HEK293 (cell line): ENCODE measurements around the gene PITPNC1.
"Not testable (repeated sequence)": the region's sequence is repeated elsewhere in the genome, so short reads cannot be mapped to it uniquely, and the experiment has no call there.

ENCODE experiments used
- CTCF ChIA-PET: fragments of 350-600 bp; formaldehyde crosslinking; extraction: SDS; loops from one replicate; lab custom pipeline; 2021; ENCODE audit warnings: antibody characterized with exemption; lab: Yijun Ruan, JAX
- POLR2A ChIA-PET: fragments of 300-600 bp; formaldehyde crosslinking; extraction: SDS; loops from one replicate; lab custom pipeline; 2020; ENCODE audit warnings: antibody characterized with exemption, inconsistent platforms; lab: Yijun Ruan, JAX
- H3K27ac ChIP-seq: fragments of 200-500 bp; sonication (Bioruptor generic); 2 replicates; pipeline ENCODE4 v1.5.1; 2014; ENCODE audit warnings: low read depth, low read length, control low read depth, inconsistent platforms; ENCODE audit errors: extremely low read depth
- H3K36me3 ChIP-seq, 2 experiments: fragments of 200-500 bp in 1 of 2; sonication (Bioruptor generic) in 1 of 2; 1 replicate in 1 of 2; 2 replicates in 1 of 2; pipeline ENCODE4 v1.5.1; 2014 to 2017; ENCODE audit warnings: inconsistent platforms in 2 of 2, low read length in 2 of 2; ENCODE audit not compliant: control insufficient read depth in 2 of 2, insufficient read depth in 1 of 2
- H3K4me1 ChIP-seq: fragments of 200-500 bp; sonication (Bioruptor generic); 2 replicates; pipeline ENCODE4 v1.5.1; 2014; ENCODE audit warnings: mild to moderate bottlenecking, low read length, inconsistent platforms; ENCODE audit not compliant: control insufficient read depth, insufficient read depth
- H3K4me3 ChIP-seq: 2 replicates; pipeline ENCODE4 v1.5.1; 2011; ENCODE audit warnings: low read depth, mild to moderate bottlenecking, control low read depth, low read length, moderate library complexity
- H3K9me3 ChIP-seq: fragments of 200-500 bp; sonication (Bioruptor generic); 2 replicates; pipeline ENCODE4 v1.5.1; 2014; ENCODE audit warnings: low read depth, low read length, inconsistent platforms; ENCODE audit not compliant: control insufficient read depth, insufficient read depth
- FEZF1 ChIP-seq: fragments of 450-650 bp; formaldehyde crosslinking; IDR thresholded peaks from 2 replicates; pipeline ENCODE4 v1.5.1; 2016; ENCODE audit warnings: missing biosample characterization, missing genetic modification characterization
- GLI4 ChIP-seq: fragments of 450-650 bp; formaldehyde crosslinking; IDR thresholded peaks from 2 replicates; pipeline ENCODE4 v1.5.1; 2016; ENCODE audit warnings: missing biosample characterization, missing genetic modification characterization
- PBX3 ChIP-seq: sonication (generic); formaldehyde crosslinking; IDR thresholded peaks from 2 replicates; pipeline ENCODE4 v1.8.1; 2022; ENCODE audit warnings: mild to moderate bottlenecking, moderate library complexity, missing genetic modification reagents
- PRDM1 ChIP-seq: fragments of 450-650 bp; formaldehyde crosslinking; IDR thresholded peaks from 2 replicates; pipeline ENCODE4; 2016; ENCODE audit warnings: missing biosample characterization, missing genetic modification characterization
- PRDM6 ChIP-seq: fragments of 450-650 bp; formaldehyde crosslinking; IDR thresholded peaks from 2 replicates; pipeline ENCODE4 v1.5.1; 2017; ENCODE audit warnings: missing biosample characterization, missing genetic modification characterization
- SP3 ChIP-seq: fragments of 450-650 bp; formaldehyde crosslinking; IDR thresholded peaks from 2 replicates; pipeline ENCODE4 v1.5.1; 2016; ENCODE audit warnings: missing biosample characterization, missing genetic modification characterization
- ZFP69B ChIP-seq: fragments of 450-650 bp; formaldehyde crosslinking; IDR thresholded peaks from 2 replicates; pipeline ENCODE4 v1.5.1; 2016; ENCODE audit warnings: missing biosample characterization, missing genetic modification characterization
- ZNF146 ChIP-seq: fragments of 450-650 bp; formaldehyde crosslinking; IDR thresholded peaks from 2 replicates; pipeline ENCODE4 v1.5.1; 2016; ENCODE audit warnings: missing biosample characterization, missing genetic modification characterization
- ZNF274 ChIP-seq, 2 experiments: fragments of 200-500 bp in 1 of 2; fragments of 450-650 bp in 1 of 2; sonication (Bioruptor generic) in 1 of 2; formaldehyde crosslinking in 1 of 2; IDR thresholded peaks; 2 replicates each; pipeline versions ENCODE4 v1.5.1 to v1.6.1; 2014 to 2016; ENCODE audit warnings: borderline replicate concordance in 1 of 2, inconsistent platforms in 1 of 2, low read length in 1 of 2, missing biosample characterization in 1 of 2, missing genetic modification characterization in 1 of 2
- ZNF280C ChIP-seq: fragments of 450-650 bp; formaldehyde crosslinking; IDR thresholded peaks from 2 replicates; pipeline ENCODE4 v1.5.1; 2016; ENCODE audit warnings: missing biosample characterization, missing genetic modification characterization
- ZNF362 ChIP-seq: fragments of 450-650 bp; formaldehyde crosslinking; IDR thresholded peaks from 2 replicates; pipeline ENCODE4 v1.5.1; 2016; ENCODE audit warnings: missing biosample characterization, missing genetic modification characterization
- ZNF404 ChIP-seq: fragments of 450-650 bp; formaldehyde crosslinking; IDR thresholded peaks from 2 replicates; pipeline ENCODE4 v1.5.1; 2017; ENCODE audit warnings: missing biosample characterization, missing genetic modification characterization
- ZNF48 ChIP-seq: fragments of 450-650 bp; formaldehyde crosslinking; IDR thresholded peaks from 2 replicates; pipeline ENCODE4 v1.5.1; 2016; ENCODE audit warnings: missing biosample characterization, missing genetic modification characterization
- ZNF600 ChIP-seq: fragments of 450-650 bp; formaldehyde crosslinking; IDR thresholded peaks from 2 replicates; pipeline ENCODE4 v1.5.1; 2016; ENCODE audit warnings: missing biosample characterization, missing genetic modification characterization
- ZNF621 ChIP-seq: fragments of 450-650 bp; formaldehyde crosslinking; IDR thresholded peaks from 2 replicates; pipeline ENCODE4 v1.5.1; 2017; ENCODE audit warnings: missing biosample characterization, missing genetic modification characterization
- ZNF626 ChIP-seq: fragments of 450-650 bp; sonication (Bioruptor Pico); formaldehyde crosslinking; IDR thresholded peaks from 2 replicates; pipeline ENCODE4 v1.5.1; 2018; ENCODE audit warnings: missing biosample characterization, missing genetic modification characterization, inconsistent platforms
- ZNF692 ChIP-seq: fragments of 450-650 bp; formaldehyde crosslinking; IDR thresholded peaks from 2 replicates; pipeline ENCODE4 v1.5.1; 2016; ENCODE audit warnings: missing biosample characterization, missing genetic modification characterization
- ZSCAN30 ChIP-seq: fragments of 450-650 bp; IDR thresholded peaks from 2 replicates; pipeline ENCODE4 v1.5.1; 2018; ENCODE audit warnings: missing biosample characterization, mild to moderate bottlenecking, missing genetic modification characterization, moderate library complexity

Gene PITPNC1

GRCh38 chr17:67725373-67725791 is 348.3 kb downstream of the PITPNC1 start:
- Histone ChIP-seq H3K36me3 (peaks cover 97 to 99% of the 10 kb centered on the region in 2 experiments), H3K4me1 (no peaks in the 10 kb centered on the region), H3K4me3 (no peak overlapping the region), H3K9me3 (no peaks in the 10 kb centered on the region), H3K27ac (no peak overlapping the region)
- no peak for TF ChIP-seq PRDM1 (tag by site-specific recombination)
- no peak for TF ChIP-seq ZNF146 (tag by site-specific recombination)
- TF ChIP-seq FEZF1, result no peak
- TF ChIP-seq ZNF362 (tag by site-specific recombination), result no peak
- no peak for TF ChIP-seq ZNF274 (IDR thresholded peaks at IDR 0.05; ENCODE audit: low read length)
- TF ChIP-seq ZNF274 (tag by site-specific recombination; IDR thresholded peaks at IDR 0.05; ENCODE audit: borderline replicate concordance), result no peak
- no peak for TF ChIP-seq ZNF280C (tag by site-specific recombination)
- TF ChIP-seq ZNF621 (tag by site-specific recombination), result no peak
- TF ChIP-seq ZNF600, result no peak
- CTCF ChIA-PET, result interaction anchor here (0.7 to 1.2 kb wide), 2 partner anchors 9 to 385 kb away, joined by 3 to 4 read pairs; no protein-coding TSS in a partner anchor
- POLR2A ChIA-PET, result no interaction called here

- Histone ChIP-seq H3K4me1 (no peaks in the 10 kb centered on the region), H3K4me3 (no peak overlapping the region), H3K36me3 (peaks cover 97 to 99% of the 10 kb centered on the region in 2 experiments), H3K9me3 (no peaks in the 10 kb centered on the region), H3K27ac (no peak overlapping the region)
- CTCF ChIA-PET, result interaction anchor here (0.7 to 1.2 kb wide), 2 partner anchors 9 to 385 kb away, joined by 3 to 4 read pairs; no protein-coding TSS in a partner anchor
- POLR2A ChIA-PET, result no interaction called here
- TF ChIP-seq PBX3 (CRISPR knock-in tag), result no peak
- TF ChIP-seq ZFP69B (tag by site-specific recombination), result no peak
- TF ChIP-seq SP3, result no peak
- TF ChIP-seq ZSCAN30, result no peak
- no peak for TF ChIP-seq ZNF692 (tag by site-specific recombination)
- TF ChIP-seq PRDM6, result no peak
- TF ChIP-seq ZNF626, result no peak
- no peak for TF ChIP-seq ZNF404 (tag by site-specific recombination)
- TF ChIP-seq GLI4 (tag by site-specific recombination), result no peak
- TF ChIP-seq ZNF48 (tag by site-specific recombination), result no peak
- no peak for TF ChIP-seq PRDM1 (tag by site-specific recombination)
Observed at GRCh38 chr17:67725807-67726206, 348.7 kb downstream of the PITPNC1 start.

- H3K4me1 ChIP-seq, H3K4me3 ChIP-seq, H3K27ac ChIP-seq, H3K9me3 ChIP-seq: not testable (repeated sequence)
- H3K36me3 ChIP-seq, result peaks cover 97% of the 10 kb centered on the region in 2 experiments
- ChIA-PET CTCF (interaction anchor here (0.8 to 0.9 kb wide), 2 partner anchors 9 to 22 kb away, joined by 3 read pairs; no protein-coding TSS in a partner anchor), POLR2A (interaction anchor here (0.6 to 1.5 kb wide), 2 partner anchors 9 to 55 kb away, joined by 4 to 6 read pairs; no protein-coding TSS in a partner anchor)
Observed at GRCh38 chr17:67727152-67728039, 350.3 kb downstream of the PITPNC1 start.
